NK-92 (cell line): ENCODE results near the gene RABGAP1L.
"Not testable (repeated sequence)": the region's sequence is repeated elsewhere in the genome, so short reads cannot be mapped to it uniquely, and the experiment has no call there.

ENCODE experiments used
- DNase-seq: peaks from one replicate; lab custom pipeline; 2025; ENCODE audit not compliant: unreplicated experiment; lab: John Stamatoyannopoulos, UW

Gene RABGAP1L

GRCh38 chr1:174289644-174290310 lies 130.5 kb downstream of the RABGAP1L start:
- DNase-seq = no peak

DNA sequence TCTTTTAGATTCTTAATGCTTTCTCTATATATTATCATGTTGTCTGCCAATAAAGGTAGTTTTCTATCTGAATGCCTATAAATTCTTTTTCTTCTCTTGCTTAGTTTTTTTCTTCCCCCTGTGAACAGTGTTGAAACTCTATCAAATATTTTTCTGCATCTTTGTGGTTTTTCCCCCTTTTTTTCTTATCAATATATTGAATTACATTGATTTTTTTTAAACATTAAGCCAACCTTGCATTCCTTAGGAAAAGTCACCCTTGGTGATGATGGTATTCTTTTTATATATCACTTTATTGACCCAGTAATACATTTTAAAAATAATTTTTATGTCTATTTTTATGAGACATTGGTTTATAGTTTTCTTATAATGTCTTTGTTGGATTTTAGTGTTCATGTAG lies 131.7 kb downstream of the RABGAP1L start:
- DNase-seq = no peak

- DNase-seq = no peak
These were observed 137.0 kb downstream of the RABGAP1L start for GRCh38 chr1:174296309-174296708.

- no peak for DNase-seq
These were observed 138.0 kb downstream of the RABGAP1L start for GRCh38 chr1:174297351-174297750.

DNA sequence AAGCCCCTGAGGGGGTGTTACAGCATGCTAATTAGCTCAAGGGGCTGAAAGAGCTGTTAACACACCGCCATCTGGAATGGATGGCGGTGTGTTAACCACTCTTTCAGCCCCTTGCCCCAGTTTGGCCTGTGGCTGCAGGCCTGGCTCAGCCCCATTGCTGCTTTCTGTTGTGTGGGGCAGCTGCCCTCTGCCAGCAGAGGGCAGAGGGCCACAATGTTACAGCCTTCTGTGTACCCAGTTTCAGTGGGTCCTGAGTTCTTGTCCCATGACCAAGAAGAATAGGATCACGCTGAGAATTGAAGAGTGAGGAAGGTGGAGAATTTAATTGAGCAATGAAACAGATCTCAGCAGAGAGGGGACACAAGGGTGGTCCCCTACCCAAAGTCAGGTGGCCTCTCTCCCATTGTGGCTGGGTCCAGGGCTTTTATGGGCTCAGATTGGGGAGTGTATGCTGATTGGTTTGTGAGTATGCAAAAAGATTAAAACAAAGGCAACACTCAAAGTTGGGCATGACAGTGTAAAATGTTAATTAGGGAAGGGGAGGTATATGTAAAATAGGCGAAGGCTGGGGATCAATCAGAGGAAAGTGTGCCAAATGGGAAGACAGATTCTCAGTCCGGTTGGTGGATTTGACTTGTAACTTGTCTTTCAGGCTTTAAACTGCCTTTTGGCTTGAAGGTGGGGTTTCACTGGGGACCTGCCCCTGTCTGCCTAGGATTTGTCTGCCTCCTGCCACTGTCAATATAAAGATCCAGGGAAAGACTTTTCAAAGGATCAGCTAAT lies 142.2 kb downstream of the RABGAP1L start:
- no peak for DNase-seq

DNA sequence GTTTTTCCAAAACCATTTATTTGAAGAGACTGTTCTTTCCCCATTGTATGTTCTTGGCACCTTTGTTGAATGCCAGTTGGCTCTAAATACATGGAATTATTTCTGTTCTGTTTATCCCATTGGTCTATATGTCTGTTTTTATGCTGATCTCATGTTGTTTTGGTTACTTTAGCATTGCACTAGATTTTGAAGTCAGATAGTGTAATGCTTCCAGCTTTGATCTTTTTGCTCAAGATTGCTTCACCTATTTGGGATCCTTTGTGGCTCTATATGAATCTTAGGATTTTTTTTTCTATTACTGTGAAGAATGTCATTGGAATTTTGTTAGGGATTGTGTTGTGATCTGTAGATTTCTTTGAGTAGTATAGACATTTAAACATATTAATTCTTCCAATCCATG lies 149.3 kb downstream of the RABGAP1L start:
- no peak for DNase-seq

DNA sequence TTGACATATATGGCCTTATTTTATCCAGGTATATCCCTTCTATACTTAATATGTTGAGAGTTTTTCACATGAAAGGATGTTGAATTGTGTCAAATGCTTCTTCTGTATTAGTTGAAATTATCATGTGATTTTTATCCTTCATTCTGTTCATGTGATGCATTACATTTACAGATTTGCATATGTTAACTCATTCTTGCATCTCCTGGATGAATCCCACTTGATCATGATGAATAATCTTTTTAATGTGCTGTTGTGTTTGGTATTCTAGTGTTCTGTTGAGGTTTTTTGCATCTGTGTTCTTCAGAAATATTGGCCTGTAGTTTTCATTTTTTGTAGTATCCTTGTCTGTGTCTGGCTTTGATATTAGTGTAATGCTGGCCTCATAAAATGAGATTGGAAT lies 150.2 kb downstream of the RABGAP1L start:
- DNase-seq = no peak

- no peak for DNase-seq
These were observed 155.1 kb downstream of the RABGAP1L start for GRCh38 chr1:174314433-174314832.

GRCh38 chr1:174315239-174315638 lies 155.9 kb downstream of the RABGAP1L start:
- DNase-seq = no peak

DNA sequence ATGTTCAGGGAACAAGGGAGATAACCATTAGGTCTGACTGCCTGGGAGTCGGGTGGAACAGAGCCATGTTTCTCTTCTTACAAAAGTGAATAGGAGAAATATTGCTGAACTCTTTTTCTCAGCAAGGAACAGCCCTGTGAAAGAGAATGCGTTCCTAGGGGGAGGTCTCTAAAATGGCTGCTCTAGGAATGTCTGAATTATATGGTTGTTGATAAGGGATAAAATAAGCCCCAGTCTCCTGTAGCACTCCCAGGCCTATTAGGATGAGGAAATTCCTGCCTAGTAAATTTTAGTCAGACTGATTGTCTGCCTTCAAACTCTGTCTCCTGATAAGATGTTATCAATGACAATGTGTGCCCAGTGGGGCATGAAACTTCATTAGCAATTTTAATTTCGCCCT lies 161.6 kb downstream of the RABGAP1L start:
- not testable (repeated sequence) for DNase-seq

- no peak for DNase-seq
These were observed 163.0 kb downstream of the RABGAP1L start for GRCh38 chr1:174322202-174322862.

- DNase-seq = no peak
These were observed 165.2 kb downstream of the RABGAP1L start for GRCh38 chr1:174324493-174324892.

DNA sequence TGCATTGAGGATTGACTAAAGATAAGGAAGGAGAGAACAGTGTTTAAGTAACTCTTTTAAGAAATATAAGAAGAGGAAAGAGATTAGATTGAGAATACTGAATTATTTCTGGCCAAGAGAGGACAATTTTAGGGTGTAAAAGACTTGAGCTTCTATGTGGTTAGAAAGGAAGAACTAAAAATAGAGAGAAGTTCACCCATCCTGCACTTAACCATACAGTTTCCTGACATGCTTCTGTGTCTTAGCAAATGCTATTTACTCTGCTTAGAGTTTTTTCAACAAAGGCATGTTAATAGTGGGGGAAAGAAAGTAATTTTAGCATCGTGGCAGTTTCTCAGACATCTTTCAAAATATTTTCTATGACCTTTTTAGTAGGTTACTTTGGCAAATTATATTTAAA lies 165.6 kb downstream of the RABGAP1L start:
- no peak for DNase-seq

DNA sequence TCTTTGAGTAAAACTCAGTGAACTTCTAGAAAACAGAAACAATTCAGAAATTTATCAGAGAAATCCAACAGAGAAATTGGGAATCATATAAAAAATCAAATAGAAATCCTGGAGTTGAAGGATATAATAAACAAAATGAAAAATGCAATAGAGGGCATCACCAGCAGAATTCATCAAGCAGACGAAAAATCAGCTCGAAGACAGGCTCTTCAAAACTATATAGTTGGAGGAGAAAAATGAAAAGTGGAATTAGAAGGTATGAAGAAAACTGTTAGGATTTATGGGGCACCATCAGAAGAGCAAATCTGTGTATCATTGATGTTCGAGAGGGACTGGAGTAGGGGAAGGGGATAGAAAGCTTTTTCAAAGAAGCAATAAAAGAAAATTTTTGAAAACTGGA lies 167.0 kb downstream of the RABGAP1L start:
- no peak for DNase-seq

GRCh38 chr1:174333437-174333836 lies 174.1 kb downstream of the RABGAP1L start:
- DNase-seq = no peak

DNA sequence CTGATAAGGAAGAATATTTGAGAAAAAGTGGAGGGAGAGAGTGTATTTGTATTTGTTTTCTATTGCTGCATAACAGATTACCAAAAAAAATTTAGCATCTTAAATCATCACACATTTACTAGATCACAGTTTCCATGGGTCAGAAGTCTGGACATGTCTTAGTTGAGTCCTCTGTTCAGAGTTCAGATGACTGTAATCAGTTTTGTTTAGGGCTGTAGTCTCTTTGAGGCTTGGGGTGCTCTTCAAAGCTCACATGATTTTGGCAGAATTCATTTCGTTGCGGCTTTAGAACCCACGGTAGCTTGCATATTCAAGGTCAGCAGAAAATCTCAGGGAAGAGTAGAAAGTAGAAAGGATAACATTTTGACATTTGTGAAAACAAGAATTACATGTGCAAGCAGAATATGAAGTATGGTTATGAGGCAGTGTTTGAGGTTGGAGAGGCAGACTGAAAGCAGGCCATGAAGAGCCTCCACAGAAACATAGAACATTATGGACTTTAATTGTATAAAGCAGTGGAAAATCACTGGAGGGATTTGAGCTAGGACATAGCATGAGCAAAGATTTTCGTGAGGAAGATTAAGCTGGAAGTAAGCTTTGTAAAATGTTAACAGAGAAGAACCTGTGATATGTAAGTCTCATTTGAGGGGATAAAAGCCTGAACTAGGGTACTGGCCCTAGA lies 177.8 kb downstream of the RABGAP1L start:
- no peak for DNase-seq

DNA sequence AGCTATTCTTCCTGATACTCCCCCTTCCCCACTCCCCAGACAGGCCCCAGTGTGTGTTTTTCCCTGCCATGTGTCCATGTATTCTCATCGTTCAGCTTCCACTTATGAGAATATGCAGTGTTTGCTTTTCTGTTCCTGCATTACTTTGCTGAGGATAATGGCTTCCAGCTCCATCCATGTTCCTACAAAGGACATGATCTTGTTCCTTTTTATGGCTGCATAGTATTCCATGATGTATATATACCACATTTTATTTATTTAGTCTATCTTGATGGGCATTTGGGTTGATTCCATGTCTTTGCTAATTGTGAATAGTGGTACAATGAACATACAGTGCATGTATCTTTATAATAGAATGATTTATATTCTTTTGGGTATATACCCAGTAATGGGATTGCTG lies 181.1 kb downstream of the RABGAP1L start:
- DNase-seq = not testable (repeated sequence)

- no peak for DNase-seq
These were observed 184.8 kb downstream of the RABGAP1L start for GRCh38 chr1:174344162-174344561.

GRCh38 chr1:174352117-174352516 lies 192.8 kb downstream of the RABGAP1L start:
- no peak for DNase-seq

- no peak for DNase-seq
These were observed 193.7 kb downstream of the RABGAP1L start for GRCh38 chr1:174352883-174353608.

GRCh38 chr1:174358344-174358743 lies 199.0 kb downstream of the RABGAP1L start:
- DNase-seq = no peak
